Ovary (tissue), 9 donors: ENCODE results near the gene ENOX2. TPM values are rescaled to one million over a fixed set of nuclear protein-coding genes. Genes with fewer than 3 reads are reported as not detected.

Experiments used
- DNase-seq, 5 donors: peaks; one replicate each; pipeline ENCODE4 v3.0.0-alpha.2; 2019 to 2020
- H3K27ac ChIP-seq, 2 donors: fragments of 200-600 bp; one replicate each; pipeline versions ENCODE4 v1.5.1 to v1.8.0; 2019 to 2022
- H3K27me3 ChIP-seq: fragments of 200-600 bp; one replicate; pipeline ENCODE4 v1.8.0; 2022
- H3K36me3 ChIP-seq: fragments of 200-600 bp; sonication (generic); one replicate; pipeline ENCODE4 v1.5.1; 2019
- H3K4me1 ChIP-seq: one replicate; pipeline ENCODE4 v1.8.1; 2013; ENCODE audit warnings: mild to moderate bottlenecking, moderate library complexity; ENCODE audit not compliant: insufficient read depth
- H3K4me3 ChIP-seq: fragments of 200-600 bp; sonication (generic); one replicate; pipeline ENCODE4 v1.5.1; 2017
- H3K9me3 ChIP-seq, 2 donors: fragments of 200-600 bp in 1 of 2; sonication (generic) in 1 of 2; one replicate each; pipeline versions ENCODE4 v1.5.1 to v1.8.1; 2013 to 2019; ENCODE audit warnings: mild to moderate bottlenecking in 1 of 2, moderate library complexity in 1 of 2
- EP300 ChIP-seq: sonication (generic); formaldehyde crosslinking; IDR thresholded peaks from one replicate; pipeline ENCODE4 v1.6.1; 2017; ENCODE audit warnings: antibody characterized with exemption
- POLR2A ChIP-seq: fragments of 450-650 bp; IDR thresholded peaks from one replicate; pipeline ENCODE4 v1.6.1; 2017; ENCODE audit warnings: antibody characterized with exemption, mild to moderate bottlenecking, moderate library complexity
- WGBS, 3 donors: extraction: QIAGEN DNeasy Blood & Tissue Kit in 1 of 3; methylation state at CpG; one replicate each; pipeline versions ENCODE4 v1.1.5 to v1.1.7; 2013 to 2017; 5-methylcytosine and 5-hydroxymethylcytosine counted together
- intact Hi-C, 4 donors: fragments of 100-400 bp; cut with DNase I; formaldehyde crosslinking; loops; one replicate each; pipeline versions ENCODE4 v1.11.0 to v1.15.1; 2022 to 2023
- polyA plus RNA-seq, 2 donors: library from polyadenylated mRNA; stranded (reverse); fragments of 200-250 nt in 1 of 2; fragments of 350-450 nt in 1 of 2; fragmentation: Illumina TruSeq in 1 of 2; extraction: RNeasy Lipid Tissue Mini Kit (QIAGEN cat#74804) in 1 of 2; gene quantifications; one replicate each; pipeline ENCODE4 v1.2.3, GENCODE V29; 2013 to 2014
- total RNA-seq, 7 donors: library from RNA; depleted of rRNA in 2 of 7; stranded (reverse); fragments of >200 nt in 2 of 7; fragmentation: NEBNext Ultra II Directional in 3 of 7; extraction: Animal tissue kit (Norgen Biotek cat#: 25700) in 3 of 7; gene quantifications; one replicate each; pipeline versions ENCODE4 v1.1.0 to v1.2.4, GENCODE V29; 2016 to 2023
- TF ChIP-seq, protein P1 (sequence below), 3 donors: fragments of 450-650 bp in 2 of 3; fragments of 200-600 bp in 1 of 3; IDR thresholded peaks; one replicate each; pipeline versions ENCODE4 v1.5.1 to v1.8.0; 2016 to 2022; ENCODE audit warnings: antibody characterized with exemption in 3 of 3, mild to moderate bottlenecking in 1 of 3
- donor health status: DM: no; HTN: no; CAD: no; lungs with moderate emphysema.
- donor health status: DM: no; HTN: no; CAD: no.
- donor health status: Bipolar disorder and iron deficiency.
- donor health status: DM: yes; HTN: yes; CAD: no.
- donor health status: DM: no; HTN: no; CAD: no.
- donor health status: DM: yes; HTN: yes; CAD: no.

Gene ENOX2
- total and polyA plus RNA-seq, 9 donors = 5.4 to 17.8 (median 13.1) TPM

DNA sequence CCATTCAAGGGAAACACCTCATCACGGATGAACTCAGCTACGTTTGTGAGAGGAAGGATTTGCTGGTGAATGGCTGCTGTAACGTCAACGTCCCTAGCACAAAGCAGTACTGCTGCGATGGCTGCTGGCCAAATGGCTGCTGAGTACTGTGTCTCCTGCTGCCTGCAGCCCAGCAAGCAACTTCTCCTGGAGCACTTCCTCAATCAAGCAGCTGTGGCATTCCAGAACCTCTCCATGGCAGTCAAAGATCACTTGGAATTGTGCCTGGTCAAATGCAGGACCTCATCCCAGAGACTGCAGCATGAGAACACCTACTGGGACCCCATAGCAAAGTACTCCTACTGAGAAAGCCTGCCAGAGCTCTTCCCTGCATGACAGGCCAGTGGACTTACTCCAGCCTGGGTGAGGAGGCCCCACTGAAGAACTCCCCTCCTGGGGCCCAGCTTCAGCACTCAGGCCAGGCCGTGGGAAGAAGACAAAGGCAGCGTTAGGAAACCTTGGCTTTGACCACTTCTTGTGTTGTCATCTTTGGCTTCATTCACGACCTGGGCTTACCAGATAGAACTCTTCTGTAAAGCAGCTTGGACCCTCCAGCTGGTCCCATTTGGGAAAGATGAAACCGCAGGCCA lies 256.9 kb downstream of the ENOX2 start:
- TF ChIP-seq POLR2A = no peak
- H3K4me3 ChIP-seq = no peak overlapping the region
- H3K27me3 ChIP-seq = no peaks in the 10 kb centered on the region
- no peaks in the 10 kb centered on the region for H3K4me1 ChIP-seq
- H3K27ac ChIP-seq = no peak overlapping the region
- H3K36me3 ChIP-seq = no peaks in the 10 kb centered on the region
- WGBS, 3 donors = 65 to 73% (median 70%) methylated on average over 8 to 9 of the region's 9 CpGs
- no peaks in the 10 kb centered on the region for H3K9me3 ChIP-seq
- intact Hi-C loops = no loop called here
- no peak for DNase-seq

DNA sequence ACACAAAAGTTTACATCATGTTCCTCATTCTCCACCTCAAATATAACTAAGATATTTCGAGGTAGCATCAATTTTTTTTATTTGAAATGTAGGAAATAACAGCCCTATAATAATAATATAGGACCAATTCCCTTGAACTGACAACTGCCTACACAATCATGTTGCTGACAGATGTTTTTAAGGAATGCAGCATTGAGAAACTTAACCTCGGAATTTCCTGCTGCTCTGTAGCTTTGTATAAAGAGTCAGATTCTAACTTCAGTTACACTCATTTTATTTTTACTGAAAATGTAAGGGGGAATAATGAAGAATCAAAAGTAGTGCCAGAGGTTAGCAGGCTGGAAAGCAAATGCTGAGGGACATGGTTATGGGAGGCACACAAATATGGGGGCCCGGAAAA lies 265.4 kb downstream of the ENOX2 start:
- H3K27ac ChIP-seq = no peak overlapping the region
- no peak overlapping the region for H3K4me3 ChIP-seq
- WGBS, 3 donors = 56 to 70% (median 57%) methylated on average over 3 of the region's 3 CpGs
- no peaks in the 10 kb centered on the region for H3K27me3 ChIP-seq
- H3K36me3 ChIP-seq = no peaks in the 10 kb centered on the region
- intact Hi-C loops = no loop called here
- no peak for DNase-seq
- TF ChIP-seq POLR2A = no peak
- TF ChIP-seq EP300 = no peak
- TF ChIP-seq, protein P1, sequence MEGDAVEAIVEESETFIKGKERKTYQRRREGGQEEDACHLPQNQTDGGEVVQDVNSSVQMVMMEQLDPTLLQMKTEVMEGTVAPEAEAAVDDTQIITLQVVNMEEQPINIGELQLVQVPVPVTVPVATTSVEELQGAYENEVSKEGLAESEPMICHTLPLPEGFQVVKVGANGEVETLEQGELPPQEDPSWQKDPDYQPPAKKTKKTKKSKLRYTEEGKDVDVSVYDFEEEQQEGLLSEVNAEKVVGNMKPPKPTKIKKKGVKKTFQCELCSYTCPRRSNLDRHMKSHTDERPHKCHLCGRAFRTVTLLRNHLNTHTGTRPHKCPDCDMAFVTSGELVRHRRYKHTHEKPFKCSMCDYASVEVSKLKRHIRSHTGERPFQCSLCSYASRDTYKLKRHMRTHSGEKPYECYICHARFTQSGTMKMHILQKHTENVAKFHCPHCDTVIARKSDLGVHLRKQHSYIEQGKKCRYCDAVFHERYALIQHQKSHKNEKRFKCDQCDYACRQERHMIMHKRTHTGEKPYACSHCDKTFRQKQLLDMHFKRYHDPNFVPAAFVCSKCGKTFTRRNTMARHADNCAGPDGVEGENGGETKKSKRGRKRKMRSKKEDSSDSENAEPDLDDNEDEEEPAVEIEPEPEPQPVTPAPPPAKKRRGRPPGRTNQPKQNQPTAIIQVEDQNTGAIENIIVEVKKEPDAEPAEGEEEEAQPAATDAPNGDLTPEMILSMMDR (IDR thresholded peaks at IDR 0.05) = no peak
- no peaks in the 10 kb centered on the region for H3K9me3 ChIP-seq
- no peaks in the 10 kb centered on the region for H3K4me1 ChIP-seq

DNA sequence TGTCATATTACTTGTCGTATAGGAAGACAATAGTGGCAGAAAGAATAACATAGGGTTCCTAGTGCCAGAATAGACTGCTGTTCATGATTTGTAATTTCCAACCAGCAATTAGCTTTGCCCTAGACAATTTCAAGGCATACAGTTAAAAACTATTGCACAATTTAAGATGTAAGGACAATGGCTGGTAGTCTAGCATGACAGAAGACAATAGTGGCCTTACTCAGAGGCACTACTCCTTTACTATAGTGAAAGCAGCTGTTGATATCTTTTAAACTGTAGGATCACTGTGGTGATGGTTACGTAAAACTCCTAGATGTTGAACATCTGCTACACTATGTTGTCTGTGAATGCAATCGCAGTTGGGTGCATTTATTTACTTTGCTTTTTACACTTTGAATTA lies 266.7 kb downstream of the ENOX2 start:
- Histone ChIP-seq H3K36me3 (no peaks in the 10 kb centered on the region), H3K27ac (no peak overlapping the region), H3K4me3 (no peak overlapping the region), H3K4me1 (no peaks in the 10 kb centered on the region), H3K9me3 (no peaks in the 10 kb centered on the region), H3K27me3 (no peaks in the 10 kb centered on the region)
- intact Hi-C loops = no loop called here
- no peak for DNase-seq
- WGBS, 3 donors = 88 to 90% (median 90%) methylated on average over 3 of the region's 3 CpGs
- no peak for TF ChIP-seq POLR2A
- no peak for TF ChIP-seq EP300
- TF ChIP-seq, protein P1 (IDR thresholded peaks at IDR 0.05) = no peak

DNA sequence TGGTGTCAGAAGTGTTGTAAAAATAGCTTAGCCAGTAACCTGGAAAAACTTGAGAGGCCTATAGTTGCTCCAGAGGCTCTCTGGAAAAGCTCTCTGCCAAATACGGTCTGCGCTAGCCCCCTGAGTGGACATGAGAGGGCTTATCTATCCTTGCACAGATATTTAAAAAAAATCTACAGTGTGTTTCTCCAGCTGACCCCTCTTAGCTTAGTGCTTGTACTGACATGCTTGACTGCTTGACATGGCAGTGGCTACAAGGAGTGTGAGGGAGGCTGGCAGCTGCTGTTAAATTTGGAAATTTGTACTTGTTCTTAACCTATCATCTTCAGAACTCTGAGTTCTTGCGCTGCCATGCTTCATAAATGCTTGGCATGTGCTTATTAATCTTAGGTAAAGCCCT lies 272.0 kb downstream of the ENOX2 start:
- TF ChIP-seq, protein P1 (IDR thresholded peaks at IDR 0.05) = no peak
- TF ChIP-seq POLR2A (no peak), EP300 (no peak)
- Histone ChIP-seq H3K4me3 (no peak overlapping the region), H3K27me3 (no peaks in the 10 kb centered on the region)

DNA sequence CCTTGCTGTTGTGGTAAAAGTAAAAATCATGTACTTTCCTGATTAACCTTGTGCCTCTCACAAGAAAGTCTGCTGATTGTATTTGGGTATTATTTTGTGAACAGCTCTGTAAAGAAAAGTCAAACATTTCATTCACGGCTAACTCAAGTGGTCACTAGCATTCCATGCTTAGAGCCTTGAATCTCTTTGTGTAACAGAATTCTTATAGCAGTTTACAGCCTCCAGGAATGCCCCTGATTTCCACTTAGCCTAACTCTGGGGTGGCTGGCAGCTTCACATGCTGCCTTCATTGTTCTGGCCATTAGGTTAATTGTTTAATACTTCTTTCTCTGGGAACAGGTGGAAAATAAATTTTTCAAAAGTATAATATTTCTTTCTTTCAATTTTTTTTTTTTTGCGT lies 274.5 kb downstream of the ENOX2 start:
- no peak for TF ChIP-seq EP300
- TF ChIP-seq, protein P1 (IDR thresholded peaks at IDR 0.05) = no peak
- TF ChIP-seq POLR2A = no peak
- Histone ChIP-seq H3K27ac (no peak overlapping the region), H3K36me3 (no peaks in the 10 kb centered on the region), H3K9me3 (no peaks in the 10 kb centered on the region), H3K4me1 (no peaks in the 10 kb centered on the region), H3K27me3 (no peaks in the 10 kb centered on the region), H3K4me3 (no peak overlapping the region)
- WGBS, 3 donors = 61 to 70% (median 66%) methylated on average over 2 of the region's 2 CpGs
- no peak for DNase-seq
- intact Hi-C loops = no loop called here

More for the DNA sequence above, 272.0 kb downstream of the ENOX2 start:
- Histone ChIP-seq H3K9me3 (no peaks in the 10 kb centered on the region), H3K36me3 (no peaks in the 10 kb centered on the region), H3K27ac (no peak overlapping the region), H3K4me1 (no peaks in the 10 kb centered on the region)
- intact Hi-C loops = no loop called here
- 84 to 93% (median 91%) methylated on average over 3 of the region's 3 CpGs for WGBS, 3 donors
- DNase-seq = no peak
